ENCODE results near the gene PDZK1IP1.

PDZK1IP1 gene

GRCh38 chr1:47219001-47219400, 29.2 kb upstream of the PDZK1IP1 start:
- no peak overlapping the region for H3K4me3 ChIP-seq (ENCODE audit: low read length)
- H3K4me1 ChIP-seq (ENCODE audit: control insufficient read depth, insufficient read depth, low read length) = no peaks in the 10 kb centered on the region
- peaks cover 27% of the 10 kb centered on the region for H3K27me3 ChIP-seq (ENCODE audit: control insufficient read depth, insufficient read depth, low read length)
- no peaks in the 10 kb centered on the region for H3K36me3 ChIP-seq (ENCODE audit: control insufficient read depth, insufficient read depth, low read length)
- no peak overlapping the region for H3K9ac ChIP-seq (ENCODE audit: low read length)
- H3K9me3 ChIP-seq (ENCODE audit: control insufficient read depth, low read length) = no peaks in the 10 kb centered on the region

- no peaks in the 10 kb centered on the region for H3K9me3 ChIP-seq (ENCODE audit: control insufficient read depth, low read length)
- no peaks in the 10 kb centered on the region for H3K4me1 ChIP-seq (ENCODE audit: control insufficient read depth, insufficient read depth, low read length)
- no peaks in the 10 kb centered on the region for H3K36me3 ChIP-seq (ENCODE audit: control insufficient read depth, insufficient read depth, low read length)
These were observed 26.6 kb upstream of the PDZK1IP1 start for GRCh38 chr1:47216278-47217059.

GRCh38 chr1:47215713-47216112, 25.9 kb upstream of the PDZK1IP1 start:
- Histone ChIP-seq H3K36me3 (ENCODE audit: control insufficient read depth, insufficient read depth, low read length) (no peaks in the 10 kb centered on the region), H3K4me3 (ENCODE audit: low read length) (no peak overlapping the region), H3K9me3 (ENCODE audit: control insufficient read depth, low read length) (no peaks in the 10 kb centered on the region), H3K27me3 (ENCODE audit: control insufficient read depth, insufficient read depth, low read length) (no peaks in the 10 kb centered on the region), H3K4me1 (ENCODE audit: control insufficient read depth, insufficient read depth, low read length) (no peaks in the 10 kb centered on the region), H3K9ac (ENCODE audit: low read length) (no peak overlapping the region)

More at GRCh38 chr1:47216278-47217059, 26.6 kb upstream of the PDZK1IP1 start:
- Histone ChIP-seq H3K9ac (ENCODE audit: low read length) (no peak overlapping the region), H3K27me3 (ENCODE audit: control insufficient read depth, insufficient read depth, low read length) (peaks cover 2% of the 10 kb centered on the region), H3K4me3 (ENCODE audit: low read length) (no peak overlapping the region)

DNA sequence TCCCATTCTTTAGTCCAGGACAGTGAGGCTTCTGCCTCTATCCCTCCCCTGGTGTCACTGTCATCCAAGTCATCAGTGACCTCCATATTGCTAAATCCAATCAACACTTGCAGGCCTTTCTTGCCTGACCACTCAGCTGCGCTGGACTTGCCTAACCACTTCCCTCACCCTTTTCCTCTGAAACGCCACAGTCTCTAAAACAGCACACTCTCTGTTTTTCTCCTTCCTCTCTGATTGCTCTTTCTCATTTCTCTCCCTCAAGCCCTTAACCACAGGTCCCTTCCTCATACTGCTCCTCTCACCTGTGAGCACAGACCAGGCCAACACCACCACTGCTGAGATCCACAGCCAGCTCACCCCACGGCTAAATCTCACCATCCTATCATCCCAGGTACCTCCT, 24.7 kb upstream of the PDZK1IP1 start:
- Histone ChIP-seq H3K4me1 (ENCODE audit: control insufficient read depth, insufficient read depth, low read length) (no peaks in the 10 kb centered on the region), H3K9me3 (ENCODE audit: control insufficient read depth, low read length) (no peaks in the 10 kb centered on the region), H3K27me3 (ENCODE audit: control insufficient read depth, insufficient read depth, low read length) (peaks cover 1% of the 10 kb centered on the region), H3K36me3 (ENCODE audit: control insufficient read depth, insufficient read depth, low read length) (no peaks in the 10 kb centered on the region), H3K4me3 (ENCODE audit: low read length) (no peak overlapping the region), H3K9ac (ENCODE audit: low read length) (no peak overlapping the region)

DNA sequence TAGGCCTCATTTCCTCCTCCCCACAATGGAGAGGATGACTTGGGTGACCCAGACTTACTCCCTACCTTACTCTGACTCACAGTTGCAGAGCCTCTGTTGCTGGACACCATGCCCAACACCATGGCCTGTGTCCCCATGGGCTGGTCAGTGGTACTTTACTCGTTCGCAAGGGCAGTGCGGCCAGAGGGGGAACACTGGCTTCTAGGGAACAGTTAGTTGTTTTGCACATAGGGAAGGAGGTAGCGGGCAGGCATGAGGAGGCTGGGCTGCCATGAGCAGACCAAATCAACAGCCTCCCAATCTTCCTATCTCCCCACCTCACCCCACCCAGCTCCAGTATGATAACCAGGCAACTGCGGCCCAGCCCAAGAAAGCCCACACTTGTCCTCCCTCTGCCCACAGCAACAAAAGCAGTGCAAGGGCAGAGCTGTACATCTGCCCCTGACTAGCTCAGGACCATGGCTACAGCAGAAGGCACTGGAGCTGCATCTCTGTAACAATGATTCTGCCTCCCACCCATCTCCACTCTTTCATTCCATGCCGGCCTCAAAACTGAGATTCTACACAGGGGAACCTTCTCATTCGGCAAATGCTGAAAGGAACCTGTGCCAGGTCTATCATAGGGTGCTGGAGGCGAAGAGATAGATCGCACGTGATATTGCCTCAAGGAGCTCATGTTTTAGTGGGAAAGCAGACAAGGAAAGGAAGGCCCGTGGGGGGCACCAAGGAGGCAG, 23.6 kb upstream of the PDZK1IP1 start:
- Histone ChIP-seq H3K4me1 (ENCODE audit: control insufficient read depth, insufficient read depth, low read length) (no peaks in the 10 kb centered on the region), H3K36me3 (ENCODE audit: control insufficient read depth, insufficient read depth, low read length) (no peaks in the 10 kb centered on the region), H3K9ac (ENCODE audit: low read length) (no peak overlapping the region), H3K27me3 (ENCODE audit: control insufficient read depth, insufficient read depth, low read length) (peaks cover 12% of the 10 kb centered on the region), H3K4me3 (ENCODE audit: low read length) (no peak overlapping the region), H3K9me3 (ENCODE audit: control insufficient read depth, low read length) (no peaks in the 10 kb centered on the region)

GRCh38 chr1:47212636-47213229, 22.9 kb upstream of the PDZK1IP1 start:
- H3K4me3 ChIP-seq (ENCODE audit: low read length) = no peak overlapping the region
- no peaks in the 10 kb centered on the region for H3K9me3 ChIP-seq (ENCODE audit: control insufficient read depth, low read length)
- H3K36me3 ChIP-seq (ENCODE audit: control insufficient read depth, insufficient read depth, low read length) = no peaks in the 10 kb centered on the region
- peaks cover 16% of the 10 kb centered on the region for H3K27me3 ChIP-seq (ENCODE audit: control insufficient read depth, insufficient read depth, low read length)
- H3K4me1 ChIP-seq (ENCODE audit: control insufficient read depth, insufficient read depth, low read length) = no peaks in the 10 kb centered on the region
- H3K9ac ChIP-seq (ENCODE audit: low read length) = no peak overlapping the region

- Histone ChIP-seq H3K27me3 (ENCODE audit: control insufficient read depth, insufficient read depth, low read length) (peaks cover 16% of the 10 kb centered on the region), H3K4me1 (ENCODE audit: control insufficient read depth, insufficient read depth, low read length) (no peaks in the 10 kb centered on the region)
These were observed 22.0 kb upstream of the PDZK1IP1 start for GRCh38 chr1:47211796-47212269.

GRCh38 chr1:47210666-47211065, 20.8 kb upstream of the PDZK1IP1 start:
- H3K9ac ChIP-seq (ENCODE audit: low read length) = no peak overlapping the region
- peaks cover 16% of the 10 kb centered on the region for H3K27me3 ChIP-seq (ENCODE audit: control insufficient read depth, insufficient read depth, low read length)
- H3K4me1 ChIP-seq (ENCODE audit: control insufficient read depth, insufficient read depth, low read length) = no peaks in the 10 kb centered on the region
- H3K9me3 ChIP-seq (ENCODE audit: control insufficient read depth, low read length) = no peaks in the 10 kb centered on the region
- no peak overlapping the region for H3K4me3 ChIP-seq (ENCODE audit: low read length)
- H3K36me3 ChIP-seq (ENCODE audit: control insufficient read depth, insufficient read depth, low read length) = no peaks in the 10 kb centered on the region

More at GRCh38 chr1:47211796-47212269, 22.0 kb upstream of the PDZK1IP1 start:
- no peak overlapping the region for H3K4me3 ChIP-seq (ENCODE audit: low read length)
- H3K36me3 ChIP-seq (ENCODE audit: control insufficient read depth, insufficient read depth, low read length) = no peaks in the 10 kb centered on the region
- no peaks in the 10 kb centered on the region for H3K9me3 ChIP-seq (ENCODE audit: control insufficient read depth, low read length)
- no peak overlapping the region for H3K9ac ChIP-seq (ENCODE audit: low read length)

DNA sequence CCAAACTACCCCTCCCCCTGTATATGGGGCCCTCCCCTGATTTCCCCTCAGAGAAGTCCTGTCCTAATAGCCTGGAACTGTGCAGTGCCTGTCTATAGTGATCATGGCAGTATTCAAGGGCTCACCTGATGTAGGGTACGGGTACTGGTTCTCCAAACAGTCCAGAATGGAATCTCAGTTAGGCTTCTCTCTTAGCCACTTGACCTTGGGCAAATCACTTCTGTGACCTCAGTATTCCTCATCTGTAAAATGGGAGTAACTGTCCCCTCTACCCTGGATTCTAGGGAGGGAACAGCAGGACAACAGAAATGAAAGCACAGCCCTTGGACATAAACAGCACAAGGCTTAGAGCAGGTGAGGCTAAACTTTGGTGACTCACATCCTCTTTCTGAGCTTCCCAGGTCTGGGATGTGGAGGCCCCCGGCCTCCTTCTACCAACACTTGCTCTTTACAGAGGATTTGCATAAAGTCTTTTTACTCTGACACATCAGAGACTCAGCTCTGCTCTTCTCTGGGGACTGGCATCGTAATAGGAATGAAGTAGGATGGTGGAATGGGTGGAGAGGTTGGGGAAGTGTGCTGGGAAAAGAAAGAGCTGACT, 20.0 kb upstream of the PDZK1IP1 start:
- no peaks in the 10 kb centered on the region for H3K36me3 ChIP-seq (ENCODE audit: control insufficient read depth, insufficient read depth, low read length)
- no peak overlapping the region for H3K9ac ChIP-seq (ENCODE audit: low read length)
- no peaks in the 10 kb centered on the region for H3K9me3 ChIP-seq (ENCODE audit: control insufficient read depth, low read length)
- H3K4me3 ChIP-seq (ENCODE audit: low read length) = no peak overlapping the region
- H3K4me1 ChIP-seq (ENCODE audit: control insufficient read depth, insufficient read depth, low read length) = no peaks in the 10 kb centered on the region
- H3K27me3 ChIP-seq (ENCODE audit: control insufficient read depth, insufficient read depth, low read length) = peaks cover 16% of the 10 kb centered on the region

GRCh38 chr1:47209091-47209490, 19.3 kb upstream of the PDZK1IP1 start:
- Histone ChIP-seq H3K4me3 (ENCODE audit: low read length) (no peak overlapping the region), H3K9ac (ENCODE audit: low read length) (no peak overlapping the region)

GRCh38 chr1:47208374-47208850, 18.6 kb upstream of the PDZK1IP1 start:
- Histone ChIP-seq H3K9ac (ENCODE audit: low read length) (no peak overlapping the region), H3K4me1 (ENCODE audit: control insufficient read depth, insufficient read depth, low read length) (no peaks in the 10 kb centered on the region), H3K36me3 (ENCODE audit: control insufficient read depth, insufficient read depth, low read length) (no peaks in the 10 kb centered on the region), H3K4me3 (ENCODE audit: low read length) (no peak overlapping the region), H3K27me3 (ENCODE audit: control insufficient read depth, insufficient read depth, low read length) (peaks cover 20% of the 10 kb centered on the region), H3K9me3 (ENCODE audit: control insufficient read depth, low read length) (no peaks in the 10 kb centered on the region)

More at GRCh38 chr1:47209091-47209490, 19.3 kb upstream of the PDZK1IP1 start:
- H3K27me3 ChIP-seq (ENCODE audit: control insufficient read depth, insufficient read depth, low read length) = peaks cover 18% of the 10 kb centered on the region
- no peaks in the 10 kb centered on the region for H3K36me3 ChIP-seq (ENCODE audit: control insufficient read depth, insufficient read depth, low read length)
- no peaks in the 10 kb centered on the region for H3K9me3 ChIP-seq (ENCODE audit: control insufficient read depth, low read length)
- no peaks in the 10 kb centered on the region for H3K4me1 ChIP-seq (ENCODE audit: control insufficient read depth, insufficient read depth, low read length)

Data from mucosa of stomach (tissue), 1 donor.